GM23338 (cell line): ENCODE results near the gene TTBK2. TPM values are rescaled to one million over a fixed set of nuclear protein-coding genes. Genes with fewer than 3 reads are reported as not detected.

Source experiments
- ATAC-seq: fragments of 200-7000 bp; cut with Tn5 transposase; 3 replicates; pipeline ENCODE4 v1.9.1; 2020
- DNase-seq: peaks from one replicate; pipeline ENCODE4 v3.0.0-alpha.2; 2015; ENCODE audit warnings: low spot score
- H2AFZ ChIP-seq: fragments of 200-600 bp; sonication (generic); 2 replicates; pipeline ENCODE4 v1.8.0; 2016; ENCODE audit warnings: antibody characterized with exemption, mild to moderate bottlenecking, moderate library complexity
- H3F3A ChIP-seq: fragments of 200-600 bp; sonication (generic); replicated peaks from 2 replicates; pipeline ENCODE4 v1.8.0; 2017; ENCODE audit warnings: antibody characterized with exemption, mixed run types, low read depth
- H3K27ac ChIP-seq: fragments of 200-600 bp; sonication (generic); 2 replicates; pipeline ENCODE4 v1.6.1; 2016; ENCODE audit warnings: low read depth
- H3K27me3 ChIP-seq: fragments of 200-600 bp; sonication (generic); 2 replicates; pipeline ENCODE4 v1.8.0; 2016; ENCODE audit warnings: mild to moderate bottlenecking, mixed run types, moderate library complexity; ENCODE audit not compliant: insufficient read depth
- H3K36me3 ChIP-seq: fragments of 200-600 bp; sonication (generic); 2 replicates; pipeline ENCODE4 v1.8.0; 2016; ENCODE audit warnings: mild to moderate bottlenecking; ENCODE audit not compliant: insufficient read depth
- H3K4me1 ChIP-seq: fragments of 200-600 bp; sonication (generic); 2 replicates; pipeline ENCODE4 v1.8.0; 2016; ENCODE audit warnings: mild to moderate bottlenecking, moderate library complexity; ENCODE audit not compliant: insufficient read depth
- H3K4me2 ChIP-seq: fragments of 200-600 bp; sonication (generic); 2 replicates; pipeline ENCODE4 v1.7.1; 2017; ENCODE audit warnings: mixed run types
- H3K4me3 ChIP-seq: fragments of 200-600 bp; sonication (generic); 2 replicates; pipeline ENCODE4 v1.6.1; 2016; ENCODE audit warnings: mixed run types
- H3K79me2 ChIP-seq: fragments of 200-600 bp; sonication (generic); replicated peaks from 2 replicates; pipeline ENCODE4 v1.8.0; 2017; ENCODE audit warnings: mild to moderate bottlenecking; ENCODE audit not compliant: insufficient read depth
- H3K9me2 ChIP-seq: fragments of 200-600 bp; sonication (generic); 2 replicates; pipeline ENCODE4 v1.8.0; 2017; ENCODE audit not compliant: insufficient read depth
- H4K20me1 ChIP-seq: fragments of 200-600 bp; sonication (generic); replicated peaks from 2 replicates; pipeline ENCODE4 v1.8.0; 2017; ENCODE audit warnings: mild to moderate bottlenecking; ENCODE audit not compliant: insufficient read depth
- H3K27ac Mint-ChIP-seq: 2 replicates; pipeline ENCODE4 v1.8.0; 2020; ENCODE audit warnings: inconsistent platforms, mild to moderate bottlenecking, moderate library complexity, mixed read lengths
- H3K27me3 Mint-ChIP-seq: 3 replicates; pipeline ENCODE4 v1.8.0; 2022; ENCODE audit warnings: low read depth, mild to moderate bottlenecking, moderate library complexity, mixed read lengths, inconsistent platforms; ENCODE audit not compliant: insufficient read depth, poor library complexity
- H3K36me3 Mint-ChIP-seq: 3 replicates; pipeline ENCODE4 v1.8.0; 2021; ENCODE audit warnings: low read depth, mild to moderate bottlenecking, inconsistent platforms, moderate library complexity, mixed read lengths
- H3K4me1 Mint-ChIP-seq: 3 replicates; pipeline ENCODE4 v1.8.0; 2020; ENCODE audit warnings: mild to moderate bottlenecking, inconsistent platforms, mixed read lengths
- H3K4me3 Mint-ChIP-seq: 3 replicates; pipeline ENCODE4 v1.8.0; 2021; ENCODE audit warnings: moderate library complexity, mild to moderate bottlenecking, inconsistent platforms, mixed read lengths
- H3K9me3 Mint-ChIP-seq: 3 replicates; pipeline ENCODE4 v1.8.0; 2020; ENCODE audit warnings: moderate library complexity, mild to moderate bottlenecking, inconsistent platforms, mixed read lengths
- CTCF ChIP-seq, 2 experiments: fragments of 200-600 bp in 1 of 2; sonication (generic) in 1 of 2; conservative IDR thresholded peaks; 2 replicates each; pipeline versions ENCODE4 v1.5.1 to v1.6.1; 2016 to 2017; ENCODE audit warnings: antibody characterized with exemption in 2 of 2, low read depth in 2 of 2, mild to moderate bottlenecking in 2 of 2, moderate library complexity in 1 of 2
- ETS1 ChIP-seq: IDR thresholded peaks from 2 replicates; pipeline ENCODE4 v1.6.1; 2016; ENCODE audit warnings: antibody characterized with exemption
- JUNB ChIP-seq: IDR thresholded peaks from one replicate; pipeline ENCODE4 v1.6.1; 2016; ENCODE audit warnings: antibody characterized with exemption; ENCODE audit not compliant: unreplicated experiment
- NANOG ChIP-seq: IDR thresholded peaks from 2 replicates; pipeline ENCODE4 v1.6.1; 2016; ENCODE audit warnings: antibody characterized with exemption, borderline replicate concordance
- POLR2AphosphoS5 ChIP-seq: IDR thresholded peaks from 2 replicates; pipeline ENCODE4 v1.6.1; 2016; ENCODE audit warnings: antibody characterized with exemption, low read depth
- ZNF331 ChIP-seq: fragments of 250-450 bp; sonication (Bioruptor Pico); IDR thresholded peaks from 2 replicates; pipeline ENCODE4 v1.5.0; 2020; ENCODE audit warnings: low read depth, mild to moderate bottlenecking, moderate library complexity
- ZNF462 ChIP-seq: fragments of 250-450 bp; sonication (Bioruptor Pico); IDR thresholded peaks from 2 replicates; pipeline ENCODE4 v1.5.0; 2020; ENCODE audit warnings: mild to moderate bottlenecking, moderate library complexity
- polyA plus RNA-seq: library from polyadenylated mRNA; unstranded; fragments of >200 nt; fragmentation: Nextera tagmentation; extraction: Ambion mirVana; gene quantifications from 2 replicates; pipeline ENCODE4 v1.2.1, GENCODE V29; 2016
- total RNA-seq: library from RNA; depleted of rRNA; stranded (reverse); fragments of >200 nt; shearing (Covaris generic); gene quantifications from 2 replicates; pipeline ENCODE4 v1.2.3, GENCODE V29; 2014

Gene TTBK2
- total and polyA plus RNA-seq, 2 experiments from 2014 or later = 5.8 to 15.9 TPM

GRCh38 chr15:42731461-42731860 lies 189.1 kb downstream of the TTBK2 start:
- Histone ChIP-seq H3K27me3 (no peaks in the 10 kb centered on the region), H2AFZ (no peak overlapping the region), H4K20me1 (no peaks in the 10 kb centered on the region; the same call in none of the 2 replicates), H3K4me1 (peaks cover 6% of the 10 kb centered on the region; the same call in 1 of the 2 replicates), H3K79me2 (0 out of 2 replicates have a peak, but pooled peaks cover 3% of the 10 kb centered on the region), H3K4me3 (no peak overlapping the region), H3K27ac (no peak overlapping the region), H3K9me2 (no peaks in the 10 kb centered on the region), H3K36me3 (peaks cover 19% of the 10 kb centered on the region), H3F3A (0 out of 2 replicates have a peak, but pooled peaks cover 4% of the 10 kb centered on the region), H3K4me2 (no peak overlapping the region)
- peaks cover 27% of the 10 kb centered on the region for H3K4me1 Mint-ChIP-seq
- peaks cover 6% of the 10 kb centered on the region for H3K27me3 Mint-ChIP-seq
- no peak overlapping the region for H3K4me3 Mint-ChIP-seq
- no peak for TF ChIP-seq ZNF462 (CRISPR knock-in tag)
- no peak for TF ChIP-seq CTCF (conservative IDR thresholded peaks at IDR 0.05; ENCODE audit: low read depth in 2 of 2)
- H3K27ac Mint-ChIP-seq = no peak overlapping the region
- no peaks in the 10 kb centered on the region for H3K9me3 Mint-ChIP-seq
- H3K36me3 Mint-ChIP-seq = peaks cover 61% of the 10 kb centered on the region
- ATAC-seq = no peak
- no peak for DNase-seq

- peaks cover 3% of the 10 kb centered on the region for H3K27me3 Mint-ChIP-seq
- H3K79me2 ChIP-seq = 0 out of 2 replicates have a peak, but pooled peaks cover 3% of the 10 kb centered on the region
- H3F3A ChIP-seq = 0 out of 2 replicates have a peak, but pooled peaks cover 4% of the 10 kb centered on the region
- DNase-seq = no peak
- H3K4me3 ChIP-seq = no peak overlapping the region
- H4K20me1 ChIP-seq = no peaks in the 10 kb centered on the region; the same call in none of the 2 replicates
- H2AFZ ChIP-seq = no peak overlapping the region
- H3K4me3 Mint-ChIP-seq = no peak overlapping the region
- H3K36me3 ChIP-seq = peaks cover 19% of the 10 kb centered on the region
- no peak overlapping the region for H3K27ac ChIP-seq
- no peaks in the 10 kb centered on the region for H3K27me3 ChIP-seq
- ATAC-seq = no peak; the same call in 2 of the 3 replicates
- TF ChIP-seq JUNB = no peak
- no peak for TF ChIP-seq ETS1
- no peak for TF ChIP-seq POLR2AphosphoS5
- no peak for TF ChIP-seq NANOG
- TF ChIP-seq ZNF331 (CRISPR knock-in tag) = no peak
- H3K4me1 ChIP-seq = peaks cover under 1% of the 10 kb centered on the region; the same call in 1 of the 2 replicates
- H3K4me1 Mint-ChIP-seq = peaks cover 24% of the 10 kb centered on the region
- H3K36me3 Mint-ChIP-seq = peaks cover 62% of the 10 kb centered on the region
- H3K27ac Mint-ChIP-seq = 0 out of 2 replicates have a peak overlapping the region, but pooled peaks have one; percentile 48
- no peaks in the 10 kb centered on the region for H3K9me2 ChIP-seq
- H3K4me2 ChIP-seq = no peak overlapping the region
- no peaks in the 10 kb centered on the region for H3K9me3 Mint-ChIP-seq
These were observed 190.0 kb downstream of the TTBK2 start for GRCh38 chr15:42730536-42730935.
